ENCODE results near the gene TAL2. TPM values are rescaled to one million over a fixed set of nuclear protein-coding genes. Genes with fewer than 3 reads are reported as not detected.

The TAL2 gene
- total RNA-seq, 4 donors from 2014 or later, result not detected

- Histone ChIP-seq H3K27ac (replicated peaks in 1 of 4) (no peak overlapping the region), H3K27me3 (no peaks in the 10 kb centered on the region), H3K9me3 (no peaks in the 10 kb centered on the region), H3K4me1 (no peaks in the 10 kb centered on the region), H3K36me3 (peaks cover 0 to 17% (median 4%) of the 10 kb centered on the region in 4 donors), H3K4me3 (no peak overlapping the region)
- intact Hi-C loops (cut with DNase I), result no loop called here
- WGBS, result 84% methylated on average over 3 of the region's 3 CpGs
- TF ChIP-seq, protein P1, sequence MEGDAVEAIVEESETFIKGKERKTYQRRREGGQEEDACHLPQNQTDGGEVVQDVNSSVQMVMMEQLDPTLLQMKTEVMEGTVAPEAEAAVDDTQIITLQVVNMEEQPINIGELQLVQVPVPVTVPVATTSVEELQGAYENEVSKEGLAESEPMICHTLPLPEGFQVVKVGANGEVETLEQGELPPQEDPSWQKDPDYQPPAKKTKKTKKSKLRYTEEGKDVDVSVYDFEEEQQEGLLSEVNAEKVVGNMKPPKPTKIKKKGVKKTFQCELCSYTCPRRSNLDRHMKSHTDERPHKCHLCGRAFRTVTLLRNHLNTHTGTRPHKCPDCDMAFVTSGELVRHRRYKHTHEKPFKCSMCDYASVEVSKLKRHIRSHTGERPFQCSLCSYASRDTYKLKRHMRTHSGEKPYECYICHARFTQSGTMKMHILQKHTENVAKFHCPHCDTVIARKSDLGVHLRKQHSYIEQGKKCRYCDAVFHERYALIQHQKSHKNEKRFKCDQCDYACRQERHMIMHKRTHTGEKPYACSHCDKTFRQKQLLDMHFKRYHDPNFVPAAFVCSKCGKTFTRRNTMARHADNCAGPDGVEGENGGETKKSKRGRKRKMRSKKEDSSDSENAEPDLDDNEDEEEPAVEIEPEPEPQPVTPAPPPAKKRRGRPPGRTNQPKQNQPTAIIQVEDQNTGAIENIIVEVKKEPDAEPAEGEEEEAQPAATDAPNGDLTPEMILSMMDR (IDR thresholded peaks at IDR 0.05), result no peak
- TF ChIP-seq POLR2AphosphoS5 (IDR thresholded peaks at IDR 0.05), result no peak
- no peak for TF ChIP-seq EP300 (IDR thresholded peaks at IDR 0.05)
- TF ChIP-seq POLR2A (IDR thresholded peaks at IDR 0.05; ENCODE audit: low read depth), result no peak
- DNase-seq (ENCODE audit: extremely low spot score), result no peak
Measured at GRCh38 chr9:105708405-105708804, 46.1 kb downstream of the TAL2 start.

DNA sequence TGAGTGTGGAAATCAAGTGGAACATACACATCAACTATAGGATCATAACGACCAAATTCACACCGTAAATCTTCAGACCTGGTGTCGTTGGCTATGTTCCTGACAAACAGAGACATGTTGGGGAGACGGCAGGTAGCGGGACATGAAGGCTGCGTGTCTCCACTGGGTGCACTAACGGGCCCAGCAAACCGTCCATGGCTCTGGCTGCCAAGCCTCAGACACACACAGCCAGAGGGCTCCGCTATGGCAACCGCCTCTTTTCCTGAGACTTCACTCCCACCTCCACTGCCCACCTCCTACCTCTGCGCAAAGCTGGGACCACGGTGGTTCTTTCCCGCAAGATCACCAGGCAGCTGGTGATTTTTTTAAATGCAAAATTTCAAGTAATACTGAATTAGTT, 48.4 kb downstream of the TAL2 start:
- Histone ChIP-seq H3K4me3 (no peak overlapping the region), H3K27me3 (no peaks in the 10 kb centered on the region), H3K9me3 (no peaks in the 10 kb centered on the region), H3K36me3 (peaks cover 0 to 17% (median 4%) of the 10 kb centered on the region in 4 donors), H3K4me1 (no peaks in the 10 kb centered on the region), H3K27ac (replicated peaks in 1 of 4) (no peak overlapping the region)
- intact Hi-C loops (cut with DNase I), result no loop called here
- DNase-seq (ENCODE audit: extremely low spot score), result no peak
- WGBS, result 90% methylated on average over 13 of the region's 13 CpGs
- no peak for TF ChIP-seq POLR2AphosphoS5 (IDR thresholded peaks at IDR 0.05)
- TF ChIP-seq POLR2A (IDR thresholded peaks at IDR 0.05; ENCODE audit: low read depth), result no peak
- TF ChIP-seq EP300 (IDR thresholded peaks at IDR 0.05), result no peak
- TF ChIP-seq, protein P1 (IDR thresholded peaks at IDR 0.05), result no peak

DNA sequence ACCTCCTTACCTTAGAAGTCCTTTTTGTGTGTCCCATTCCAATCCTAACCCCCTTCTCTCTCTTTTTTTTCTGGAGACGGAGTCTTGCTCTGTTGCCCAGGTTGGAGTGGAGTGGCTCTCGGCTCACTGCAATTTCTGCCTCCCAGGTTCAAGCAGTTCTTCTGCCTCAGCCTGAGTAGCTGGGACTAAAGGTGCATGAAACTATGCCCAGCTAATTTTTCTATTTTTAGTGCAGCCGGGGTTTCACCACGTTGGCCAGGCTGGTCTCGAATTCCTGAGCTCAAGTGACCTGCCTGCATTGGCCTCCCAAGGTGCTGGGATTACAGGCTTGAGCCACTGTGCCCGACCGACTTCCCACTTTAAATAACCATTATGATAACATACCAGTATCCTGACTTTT, 49.6 kb downstream of the TAL2 start:
- WGBS, result 84% methylated on average over 7 of the region's 7 CpGs
- Histone ChIP-seq H3K4me1 (no peaks in the 10 kb centered on the region), H3K36me3 (peaks cover 0 to 11% (median 4%) of the 10 kb centered on the region in 4 donors), H3K27ac (replicated peaks in 1 of 4) (no peak overlapping the region), H3K27me3 (no peaks in the 10 kb centered on the region), H3K4me3 (no peak overlapping the region), H3K9me3 (no peaks in the 10 kb centered on the region)
- DNase-seq (ENCODE audit: extremely low spot score), result no peak
- intact Hi-C loops (cut with DNase I), result no loop called here
- TF ChIP-seq EP300 (IDR thresholded peaks at IDR 0.05) (no peak), POLR2A (IDR thresholded peaks at IDR 0.05; ENCODE audit: low read depth) (no peak), POLR2AphosphoS5 (IDR thresholded peaks at IDR 0.05) (no peak)
- TF ChIP-seq, protein P1 (IDR thresholded peaks at IDR 0.05), result no peak

DNA sequence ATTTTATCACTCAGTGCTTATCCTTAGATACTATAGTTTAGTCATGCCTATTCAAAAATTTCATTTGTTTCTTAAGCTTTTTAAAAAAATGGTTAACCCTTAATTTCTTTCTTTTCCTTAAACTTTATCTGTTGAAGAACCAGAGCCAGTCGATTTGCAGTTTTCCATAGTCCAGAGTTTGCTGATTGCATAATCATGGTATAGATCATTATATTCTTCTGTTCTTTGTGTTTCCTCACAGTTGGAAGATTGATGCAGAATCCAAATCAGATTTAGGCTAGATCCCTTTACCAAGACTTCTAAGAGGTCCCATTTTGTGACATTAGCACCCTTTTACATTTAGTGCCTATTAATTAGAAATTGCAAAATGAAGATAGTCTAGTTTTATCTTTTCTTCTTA, 50.0 kb downstream of the TAL2 start:
- no peaks in the 10 kb centered on the region for H3K27me3 ChIP-seq
- intact Hi-C loops (cut with DNase I), result no loop called here
- no peak for DNase-seq (ENCODE audit: extremely low spot score)

More for the DNA sequence above, 50.0 kb downstream of the TAL2 start:
- Histone ChIP-seq H3K9me3 (no peaks in the 10 kb centered on the region), H3K27ac (replicated peaks in 1 of 4) (no peak overlapping the region), H3K4me3 (no peak overlapping the region), H3K36me3 (peaks cover 0 to 11% (median 4%) of the 10 kb centered on the region in 4 donors), H3K4me1 (no peaks in the 10 kb centered on the region)
- 67% methylated on average over 1 of the region's 1 CpG for WGBS
- TF ChIP-seq EP300 (IDR thresholded peaks at IDR 0.05) (no peak), POLR2A (IDR thresholded peaks at IDR 0.05; ENCODE audit: low read depth) (no peak), POLR2AphosphoS5 (IDR thresholded peaks at IDR 0.05) (no peak)
- TF ChIP-seq, protein P1 (IDR thresholded peaks at IDR 0.05), result no peak

Other genes with a start within 250 kb of the TAL2 start
- 1 to 10 TPM; 2.2 to 5.4 (median 2.6) TPM for gene FSD1L, start 214.4 kb upstream of the TAL2 start, total RNA-seq
- 10 to 100 TPM in 3 of 4 donors, 1 to 10 TPM in 1; 5.1 to 21.3 (median 14.7) TPM for gene FKTN, start 104.3 kb upstream of the TAL2 start, total RNA-seq
- gene TMEM38B, start 32.1 kb downstream of the TAL2 start, total RNA-seq, result 10 to 100 TPM in 2 of 4 donors, 1 to 10 TPM in 2; 8.0 to 15.1 (median 11.9) TPM

Measured in esophagus muscularis mucosa (tissue), 4 donors.